T-helper 1 cell (primary cell): ENCODE results near the gene ZNF714.
A peak's percentile ranks its signal among the peaks of the same experiment; 100 is the strongest.
"Not testable (repeated sequence)": the region's sequence is repeated elsewhere in the genome, so short reads cannot be mapped to it uniquely, and the experiment has no call there.

Experiments
- DNase-seq, 5 donors: peaks; one replicate each; pipeline ENCODE4 v3.0.0-alpha.2; 2012 to 2020

Gene ZNF714

GRCh38 chr19:21133633-21134032, 51.6 kb downstream of the ZNF714 start:
- no peak for DNase-seq

GRCh38 chr19:21134934-21135366, 52.9 kb downstream of the ZNF714 start:
- no peak for DNase-seq

- no peak for DNase-seq
Observed at GRCh38 chr19:21135433-21135832, 53.4 kb downstream of the ZNF714 start.

GRCh38 chr19:21138130-21138529, 56.1 kb downstream of the ZNF714 start:
- no peak for DNase-seq

GRCh38 chr19:21141006-21141405, 59.0 kb downstream of the ZNF714 start:
- DNase-seq = not testable (repeated sequence)

GRCh38 chr19:21141787-21142464, 59.9 kb downstream of the ZNF714 start, which contains the start of gene ZNF431:
Gene ZNF431, plus strand, starts transcription at chr19:21142040. Its CDS starts 144 bp downstream, at chr19:21142184.
- DNase-seq = peak; percentile 72 to 95 (median 80)

GRCh38 chr19:21143428-21143827, 61.4 kb downstream of the ZNF714 start:
- no peak for DNase-seq

GRCh38 chr19:21143854-21144253, 61.9 kb downstream of the ZNF714 start:
- no peak for DNase-seq

GRCh38 chr19:21147540-21147939, 65.5 kb downstream of the ZNF714 start:
- DNase-seq = no peak

- DNase-seq = no peak
Observed at GRCh38 chr19:21148681-21149080, 66.7 kb downstream of the ZNF714 start.

GRCh38 chr19:21149877-21150276, 67.9 kb downstream of the ZNF714 start:
- DNase-seq = no peak

- DNase-seq = no peak
Observed at GRCh38 chr19:21151460-21151859, 69.5 kb downstream of the ZNF714 start.

GRCh38 chr19:21158523-21159135, 76.6 kb downstream of the ZNF714 start:
- no peak for DNase-seq

GRCh38 chr19:21164541-21164940, 82.5 kb downstream of the ZNF714 start:
- no peak for DNase-seq

- DNase-seq = no peak
Observed at GRCh38 chr19:21166436-21166835, 84.4 kb downstream of the ZNF714 start.
